ENCODE measurements around the gene CDC42.

DNA sequence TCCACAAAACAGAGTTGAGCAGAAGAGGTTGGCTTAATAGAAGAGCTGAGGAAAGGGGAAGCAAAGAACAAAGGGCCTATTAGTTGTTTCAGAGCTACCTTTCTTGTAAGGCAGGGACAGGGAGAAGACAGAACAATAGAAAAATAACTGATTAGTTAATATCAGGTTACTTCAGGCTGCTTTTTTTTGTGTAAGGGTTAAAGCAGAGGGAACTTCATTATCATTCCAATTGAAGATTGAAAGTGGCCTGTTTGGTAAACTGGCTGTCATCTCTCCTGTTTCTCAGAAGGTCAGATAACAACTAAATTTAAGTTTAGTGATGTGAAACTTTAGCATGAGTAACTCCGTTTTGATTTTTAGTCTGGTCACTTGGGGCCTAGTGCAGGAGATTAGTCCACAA is 22.3 kb downstream of the CDC42 start:
- TF ChIP-seq POLR2A (IDR thresholded peaks at IDR 0.05), result no peak
- no peak for TF ChIP-seq CTCF (IDR thresholded peaks at IDR 0.05)
